SKM-1 (cell line): Measurements from ENCODE around the gene TCN2.
"Not testable (repeated sequence)": the region's sequence is repeated elsewhere in the genome, so short reads cannot be mapped to it uniquely, and the experiment has no call there.

Experiments
- DNase-seq: peaks from one replicate; lab custom pipeline; 2025; ENCODE audit not compliant: unreplicated experiment; lab: John Stamatoyannopoulos, UW

TCN2 gene

DNA sequence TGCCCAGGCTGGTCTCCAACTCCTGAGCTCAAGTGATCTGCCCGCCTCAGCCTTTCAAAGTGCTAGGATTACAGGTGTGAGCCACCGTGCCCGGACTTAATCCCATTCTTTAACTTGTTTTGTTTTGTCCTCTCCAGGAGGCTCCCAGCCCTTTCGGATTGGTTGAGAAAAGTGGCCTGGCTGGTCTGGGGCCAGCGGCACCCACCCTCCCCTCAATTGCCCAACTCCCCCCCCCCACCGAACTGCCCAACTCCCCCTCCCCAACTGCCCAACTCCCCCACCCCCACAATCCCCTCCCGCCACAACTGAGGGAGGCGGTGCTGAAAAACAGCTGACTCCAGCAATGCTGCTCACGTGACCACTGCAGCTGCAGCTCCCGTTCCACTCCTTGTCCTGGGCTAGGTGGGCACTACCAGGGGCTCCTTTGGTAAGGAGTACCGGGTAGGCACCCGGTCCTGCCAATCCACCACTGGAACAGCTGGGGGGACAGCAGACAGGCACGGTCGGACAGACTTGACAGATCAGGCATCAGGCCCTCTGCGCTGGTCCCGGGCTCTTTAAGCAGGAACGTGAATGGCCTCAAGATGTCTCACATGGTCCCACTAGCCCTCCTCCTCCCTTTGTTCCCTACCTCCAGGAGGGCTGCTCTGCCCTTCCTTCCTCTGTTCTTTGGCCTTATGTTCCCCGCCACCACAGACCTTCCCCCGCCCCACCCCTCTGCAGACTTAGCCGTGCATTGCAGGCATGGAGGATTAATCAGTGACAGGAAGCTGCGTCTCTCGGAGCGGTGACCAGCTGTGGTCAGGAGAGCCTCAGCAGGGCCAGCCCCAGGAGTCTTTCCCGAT, at the start of gene TCN2:
TSS of gene TCN2 (plus strand) at position 720 of the 845 bp plus-strand sequence. CDS start 158 bp downstream, outside the sequence.
- peak; percentile 70 for DNase-seq

DNA sequence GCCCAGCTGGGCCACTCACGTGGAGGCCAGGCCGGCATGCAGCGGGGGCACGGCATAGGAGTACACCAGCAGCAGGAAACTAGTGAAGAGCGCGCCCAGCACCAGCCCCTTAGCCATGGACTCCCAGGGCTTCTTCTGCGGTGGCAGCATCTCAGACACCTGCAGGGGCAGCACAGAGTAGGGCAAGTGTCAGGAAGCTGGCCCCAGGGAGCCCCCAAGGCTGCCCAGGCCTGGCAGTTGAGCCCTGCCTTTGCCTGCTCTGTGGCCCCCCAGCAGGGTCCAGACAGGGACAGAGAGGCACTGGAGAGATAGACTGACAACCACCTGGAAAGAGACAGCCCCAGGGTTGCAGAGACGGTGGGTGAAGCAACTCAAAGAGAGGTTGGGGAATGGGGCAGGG, 49.7 kb upstream of the TCN2 start:
- no peak for DNase-seq

DNA sequence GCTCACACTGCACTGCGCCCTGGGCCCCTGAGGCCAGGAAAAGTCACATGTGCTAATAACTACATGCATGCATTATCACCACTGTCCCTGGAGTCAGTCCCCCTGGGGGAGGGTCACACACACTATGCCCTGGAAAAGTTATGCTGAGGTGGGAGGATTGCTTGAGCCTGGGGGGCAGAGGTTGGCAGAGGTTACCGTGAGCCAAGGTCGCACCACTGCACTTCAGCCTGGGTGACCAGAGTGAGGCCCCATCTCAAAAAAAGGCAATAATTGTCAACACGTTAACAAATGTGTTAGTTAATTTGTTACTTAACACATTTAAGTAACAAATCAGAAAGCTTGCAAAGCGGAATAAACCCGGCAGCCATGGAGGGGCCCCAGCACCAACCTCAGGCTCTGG, 47.1 kb upstream of the TCN2 start:
- no peak for DNase-seq

DNA sequence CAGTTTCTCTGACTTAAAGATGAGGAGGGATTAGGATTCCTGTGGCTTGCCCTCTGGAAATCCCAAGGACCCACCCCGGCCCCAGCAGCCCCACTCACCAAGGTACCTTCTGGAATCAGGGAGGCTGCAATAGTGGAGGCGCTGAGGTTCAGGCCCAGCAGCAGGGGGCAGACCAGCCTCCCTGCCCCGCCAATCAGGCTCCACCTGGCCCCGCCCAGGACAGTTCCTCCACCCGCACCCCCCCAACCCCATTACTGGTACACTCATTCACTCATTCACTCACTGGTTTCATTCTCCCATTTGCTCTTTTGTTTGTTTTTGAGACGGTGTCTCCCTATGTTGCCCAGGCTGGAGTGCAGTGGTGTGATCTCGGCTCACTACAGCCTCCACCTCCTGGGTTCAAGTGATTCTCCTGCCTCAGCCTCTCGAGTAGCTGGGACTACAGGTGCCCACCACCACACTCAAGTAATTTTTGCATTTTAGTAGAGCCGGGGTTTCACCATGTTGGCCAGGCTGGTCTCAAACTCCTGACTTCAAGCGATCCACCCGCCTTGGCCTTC, 46.3 kb upstream of the TCN2 start:
- DNase-seq = not testable (repeated sequence)

DNA sequence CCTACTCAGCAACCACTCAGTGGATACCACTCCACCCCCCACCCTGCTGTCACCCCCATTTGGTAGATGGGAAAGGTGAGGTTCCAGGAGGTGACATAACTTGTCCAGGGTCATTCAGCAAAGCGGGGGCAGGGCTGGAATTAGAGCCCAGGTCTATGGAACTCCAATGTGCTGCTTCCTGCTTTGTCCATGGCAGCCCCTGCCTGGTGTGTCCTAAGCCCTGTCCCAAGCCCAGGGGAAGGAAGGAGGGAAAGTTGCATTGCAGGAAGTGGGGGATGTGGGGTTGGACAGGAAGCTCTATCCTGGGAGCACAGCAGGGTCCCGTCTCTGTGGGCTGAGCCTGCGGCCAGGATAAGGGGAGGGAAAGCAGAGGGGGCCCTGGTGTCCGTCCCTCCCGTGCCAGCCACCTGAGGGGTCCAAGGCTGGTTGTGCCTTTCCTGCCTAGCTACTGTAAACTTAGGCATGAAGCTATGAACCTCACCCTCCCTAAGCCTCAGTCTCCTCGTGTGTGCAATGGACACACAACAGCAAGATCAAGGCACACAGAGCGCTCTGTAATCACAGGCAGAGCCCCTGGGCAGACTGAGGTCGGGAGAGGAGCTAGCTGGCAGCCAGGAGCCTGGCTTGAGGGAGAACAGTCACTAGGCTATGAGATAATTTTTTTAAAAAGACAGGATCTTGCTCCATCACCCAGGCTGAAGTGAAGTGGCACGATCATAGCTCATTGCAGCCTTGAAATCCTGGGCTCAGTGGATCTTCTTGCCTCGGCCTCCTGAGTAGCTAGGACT, 45.4 kb upstream of the TCN2 start:
- no peak for DNase-seq

DNA sequence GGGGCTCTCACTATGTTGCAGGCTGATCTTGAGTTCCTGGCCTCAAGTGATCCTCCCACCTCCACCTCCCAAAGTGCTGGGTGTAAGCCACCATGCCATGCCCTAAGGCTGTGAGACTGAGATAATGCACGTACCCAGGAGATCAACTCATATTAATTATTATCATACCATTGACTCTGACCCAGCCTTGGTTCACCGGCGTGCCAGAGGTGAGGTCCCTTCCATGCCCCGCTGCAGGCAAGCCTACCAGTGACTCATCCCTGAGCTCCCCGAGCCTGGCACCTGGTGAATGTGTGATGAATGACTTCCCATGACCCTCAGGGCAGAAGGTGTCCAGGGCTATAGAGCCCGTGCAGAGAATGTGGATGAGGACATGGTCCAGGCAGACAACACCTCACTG, 44.6 kb upstream of the TCN2 start:
- DNase-seq = no peak

DNA sequence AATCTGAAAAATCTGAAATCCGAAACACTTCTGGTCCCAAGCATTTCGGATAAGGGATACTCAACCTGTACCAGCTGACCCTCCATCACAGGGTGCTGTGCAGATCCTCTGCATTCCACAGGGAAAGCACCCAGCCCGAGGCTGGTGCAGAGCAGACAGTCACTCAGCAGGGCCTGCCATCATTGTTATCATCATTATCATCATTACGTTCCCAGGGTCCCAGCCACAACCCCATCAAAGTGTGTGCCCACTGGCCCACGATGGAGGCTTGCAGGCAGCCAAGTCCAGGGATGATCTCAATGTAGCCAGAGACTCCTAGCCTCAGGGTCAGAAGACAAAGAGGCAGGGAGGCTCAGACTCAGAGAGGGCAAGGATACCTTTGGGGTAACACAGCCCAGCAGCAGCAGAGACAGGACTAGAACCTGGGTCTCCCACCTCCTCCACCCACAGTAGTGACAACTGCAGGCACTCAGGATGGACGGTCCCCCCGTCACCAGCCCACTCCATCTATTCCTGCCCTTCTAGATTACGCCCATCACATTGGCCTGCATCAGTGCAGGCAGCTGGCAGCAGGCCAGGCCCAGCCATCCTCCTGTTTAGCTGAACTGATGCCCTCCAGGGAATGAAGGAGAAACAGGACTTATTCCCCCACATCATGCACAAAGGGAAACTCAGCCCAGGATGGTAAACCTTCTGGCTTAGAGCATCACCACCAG, 42.8 kb upstream of the TCN2 start:
- DNase-seq = no peak

DNA sequence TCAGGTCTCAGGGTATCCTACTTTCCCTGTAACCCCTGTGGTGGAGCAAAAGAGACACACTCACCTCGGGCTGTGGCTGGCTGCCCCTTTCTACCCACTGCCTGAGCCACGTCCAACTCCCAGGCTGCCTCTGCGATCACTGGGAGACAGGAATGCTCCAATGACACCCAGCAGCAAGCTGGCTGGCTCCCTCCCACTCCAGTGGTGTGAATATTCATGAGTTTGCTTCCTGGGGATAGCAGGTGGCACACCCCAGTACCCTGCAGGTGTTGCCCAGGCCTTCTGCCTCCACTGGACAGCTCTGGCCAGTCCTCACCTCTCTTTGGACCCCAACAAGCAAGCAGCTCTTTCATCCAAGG, 42.2 kb upstream of the TCN2 start:
- no peak for DNase-seq

DNA sequence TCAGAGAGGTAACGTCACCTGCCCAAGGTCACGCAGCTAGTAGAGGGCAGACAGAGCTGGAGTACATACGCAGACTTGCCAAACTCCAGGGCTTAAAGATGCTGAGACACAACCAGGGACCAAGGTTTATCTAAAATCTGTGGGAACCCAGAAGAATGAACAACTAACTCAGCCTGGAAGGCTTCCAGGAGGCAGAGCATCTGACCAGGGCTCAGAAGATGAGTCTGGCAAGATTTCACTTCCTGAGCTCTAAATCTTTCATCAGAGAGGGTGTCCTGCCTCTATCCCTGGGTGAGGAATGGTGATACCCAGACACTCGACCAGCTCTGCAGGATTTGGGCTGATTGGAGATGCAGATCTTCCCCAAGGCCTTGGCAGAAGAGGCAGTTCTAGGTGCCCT, 41.6 kb upstream of the TCN2 start:
- no peak for DNase-seq

DNA sequence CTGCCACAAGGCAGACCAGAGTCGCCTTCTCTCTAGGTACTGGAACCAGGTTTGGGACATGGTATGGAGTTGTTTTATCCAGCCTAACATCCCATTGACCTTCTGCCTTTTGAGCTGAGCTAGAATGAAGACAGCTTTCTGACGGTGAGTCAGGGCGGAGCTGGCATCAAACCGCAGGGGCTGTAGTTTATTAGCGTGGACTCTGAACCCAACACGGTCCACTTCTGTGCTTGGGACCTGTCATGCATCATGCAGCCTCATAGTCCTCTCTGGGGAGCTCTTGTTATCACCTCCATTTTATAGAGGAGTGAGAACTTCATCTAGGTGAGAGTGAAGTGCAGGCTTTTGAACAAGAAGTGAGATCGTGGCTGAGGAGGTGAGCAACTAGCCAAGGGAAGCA, 40.8 kb upstream of the TCN2 start:
- no peak for DNase-seq

DNA sequence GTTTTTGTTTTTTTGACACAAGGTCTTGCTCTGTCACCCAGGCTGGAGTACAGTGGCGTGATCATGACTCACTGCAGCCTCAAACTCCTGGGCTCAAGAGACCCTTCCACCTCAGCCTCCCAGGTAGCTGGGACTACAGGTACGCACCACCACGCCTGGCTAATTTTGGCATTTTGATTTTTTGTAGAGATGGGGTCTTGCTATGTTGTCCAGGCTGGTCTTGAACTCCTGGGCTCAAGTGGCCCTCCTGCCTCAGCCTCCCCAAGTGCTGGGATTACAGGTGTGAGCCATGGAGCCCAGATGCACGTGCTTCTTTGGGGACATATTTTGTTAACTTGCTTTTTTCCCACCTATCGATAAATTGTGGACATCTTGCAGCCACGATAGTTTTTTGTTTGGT, 39.7 kb upstream of the TCN2 start:
- DNase-seq = not testable (repeated sequence)

DNA sequence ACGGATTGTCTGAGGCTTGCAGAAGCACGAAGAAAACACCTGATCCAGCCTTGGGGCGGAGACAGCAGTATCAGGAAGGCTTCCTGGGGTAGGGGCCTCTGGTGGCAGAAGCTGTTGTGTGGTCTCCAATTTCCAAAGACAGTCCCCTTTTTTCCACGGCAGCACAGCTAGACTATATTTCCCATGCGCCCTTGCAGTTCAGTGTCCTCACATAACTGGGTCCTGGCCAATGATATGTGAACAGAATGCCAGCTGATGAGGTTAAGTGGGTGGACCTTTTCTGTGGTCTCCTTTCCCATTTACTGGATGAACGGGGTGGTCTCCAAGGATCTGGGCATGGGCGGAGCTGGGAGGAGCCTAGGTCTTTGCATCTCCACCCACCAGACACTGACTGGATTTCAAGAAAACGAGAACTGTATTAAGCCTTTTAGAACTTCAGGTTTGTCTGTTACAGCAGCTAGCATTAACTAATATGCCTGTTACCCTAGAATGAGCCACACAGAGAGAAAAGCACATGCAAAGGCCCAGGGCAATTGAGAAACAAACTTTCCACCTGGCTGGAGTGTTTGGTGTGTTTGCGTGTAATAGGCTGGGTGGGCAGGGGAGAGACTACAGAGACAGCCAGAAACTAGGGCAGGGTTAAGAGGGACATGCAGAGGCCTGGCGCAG, 38.7 kb upstream of the TCN2 start:
- no peak for DNase-seq

DNA sequence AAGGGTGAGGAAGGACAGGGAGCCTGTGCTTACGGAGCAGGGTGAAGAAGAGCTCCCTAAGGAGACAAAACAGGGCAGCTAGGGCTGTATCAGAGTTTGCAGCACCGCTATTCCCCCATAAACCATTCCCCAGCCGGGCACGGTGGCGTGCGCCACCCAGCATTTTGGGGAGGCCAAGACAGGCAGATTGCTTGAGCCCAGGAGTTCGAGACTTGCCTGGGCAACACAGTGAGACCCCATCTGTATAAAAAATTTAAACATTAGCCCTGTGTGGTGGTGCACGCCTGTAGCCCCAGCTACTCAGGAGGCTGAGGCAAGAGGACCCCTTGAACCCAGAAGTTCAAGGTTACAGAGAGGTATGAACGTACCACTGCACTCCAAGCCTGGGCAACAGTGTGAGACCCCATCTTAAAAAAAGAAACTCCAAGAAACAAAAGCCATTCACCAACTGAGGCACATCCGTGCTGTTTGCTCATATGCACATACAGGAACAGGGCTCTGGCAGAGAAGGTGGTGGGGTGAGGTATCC, 37.2 kb upstream of the TCN2 start:
- no peak for DNase-seq

DNA sequence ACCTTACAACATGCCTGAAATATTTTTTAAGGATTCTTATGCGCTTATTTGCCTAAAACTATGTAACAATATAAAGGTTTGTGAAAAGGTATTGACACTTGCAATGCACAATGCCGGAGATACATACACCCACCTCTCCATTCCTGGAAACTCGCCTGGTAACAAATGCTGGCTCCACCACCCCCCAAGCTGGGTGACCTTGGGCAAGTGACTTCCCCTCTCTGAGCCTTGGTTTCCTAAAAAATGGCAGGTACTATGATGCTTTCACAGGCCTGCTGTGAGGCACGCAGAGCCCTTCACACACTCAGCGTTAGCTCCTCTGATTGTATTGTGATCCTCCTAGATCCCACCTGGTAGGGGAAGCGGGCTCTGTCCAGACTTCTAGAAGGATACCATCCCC, 34.8 kb upstream of the TCN2 start:
- no peak for DNase-seq

DNA sequence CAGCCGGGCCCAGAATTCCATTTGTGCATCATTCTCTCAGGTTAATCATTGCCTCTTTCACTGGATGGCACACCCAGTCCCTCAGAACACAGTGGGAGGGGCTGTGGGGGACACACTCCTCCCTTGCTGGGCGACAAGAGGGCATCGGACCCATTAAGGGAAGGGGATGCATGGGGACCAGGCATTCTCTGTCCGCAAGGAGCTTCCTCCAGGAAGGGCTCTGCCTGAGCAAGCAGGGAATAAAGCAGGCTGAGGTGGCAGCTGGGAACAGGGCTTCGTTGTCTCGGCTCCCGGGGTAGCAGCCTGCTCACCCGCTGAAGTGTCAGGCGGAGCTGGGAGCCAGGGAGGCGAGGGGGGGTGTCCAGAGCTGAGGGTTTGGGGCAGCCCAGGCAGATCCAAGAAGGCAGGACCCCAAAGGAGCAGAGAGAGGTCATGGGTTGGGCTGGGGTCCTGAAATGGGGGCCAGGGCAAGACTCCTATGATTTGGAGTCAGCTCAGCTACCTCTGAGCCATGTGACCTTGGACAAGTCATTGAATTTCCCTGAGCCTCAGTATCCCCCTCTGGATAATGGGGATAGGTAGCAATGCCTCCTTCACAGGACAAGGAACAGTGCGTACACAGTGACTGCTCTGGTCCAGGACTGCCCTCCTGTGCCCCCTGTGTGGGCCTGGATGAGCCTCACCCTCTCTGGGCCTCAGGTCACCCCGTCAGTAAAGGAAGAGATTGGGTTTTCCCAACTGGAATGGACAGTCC, 34.0 kb upstream of the TCN2 start:
- DNase-seq = no peak

DNA sequence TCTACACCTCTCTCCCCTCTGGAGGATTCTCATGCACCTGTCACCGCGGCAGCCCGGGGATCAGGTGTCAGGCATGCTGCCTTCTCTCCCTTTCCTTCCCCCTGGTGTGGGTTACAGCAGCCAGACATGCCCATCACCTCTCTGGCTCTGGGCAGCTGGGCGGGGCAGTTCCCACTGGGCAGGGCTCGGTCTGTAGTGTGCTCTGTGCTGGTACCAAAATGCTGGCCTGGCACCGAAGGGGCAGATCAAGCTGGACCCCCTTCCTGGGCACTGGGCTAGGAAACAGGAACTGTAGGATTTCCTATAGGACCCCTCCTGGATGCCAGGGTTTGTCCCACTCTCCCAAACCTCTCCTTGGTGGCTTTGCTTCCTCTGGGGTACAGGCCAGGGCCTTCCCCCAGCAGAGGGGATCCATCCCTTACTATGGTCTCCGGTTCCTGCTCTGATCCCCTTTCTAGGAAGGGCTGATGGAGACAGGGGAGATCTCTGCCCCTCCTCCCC, 33.3 kb upstream of the TCN2 start:
- DNase-seq = no peak

DNA sequence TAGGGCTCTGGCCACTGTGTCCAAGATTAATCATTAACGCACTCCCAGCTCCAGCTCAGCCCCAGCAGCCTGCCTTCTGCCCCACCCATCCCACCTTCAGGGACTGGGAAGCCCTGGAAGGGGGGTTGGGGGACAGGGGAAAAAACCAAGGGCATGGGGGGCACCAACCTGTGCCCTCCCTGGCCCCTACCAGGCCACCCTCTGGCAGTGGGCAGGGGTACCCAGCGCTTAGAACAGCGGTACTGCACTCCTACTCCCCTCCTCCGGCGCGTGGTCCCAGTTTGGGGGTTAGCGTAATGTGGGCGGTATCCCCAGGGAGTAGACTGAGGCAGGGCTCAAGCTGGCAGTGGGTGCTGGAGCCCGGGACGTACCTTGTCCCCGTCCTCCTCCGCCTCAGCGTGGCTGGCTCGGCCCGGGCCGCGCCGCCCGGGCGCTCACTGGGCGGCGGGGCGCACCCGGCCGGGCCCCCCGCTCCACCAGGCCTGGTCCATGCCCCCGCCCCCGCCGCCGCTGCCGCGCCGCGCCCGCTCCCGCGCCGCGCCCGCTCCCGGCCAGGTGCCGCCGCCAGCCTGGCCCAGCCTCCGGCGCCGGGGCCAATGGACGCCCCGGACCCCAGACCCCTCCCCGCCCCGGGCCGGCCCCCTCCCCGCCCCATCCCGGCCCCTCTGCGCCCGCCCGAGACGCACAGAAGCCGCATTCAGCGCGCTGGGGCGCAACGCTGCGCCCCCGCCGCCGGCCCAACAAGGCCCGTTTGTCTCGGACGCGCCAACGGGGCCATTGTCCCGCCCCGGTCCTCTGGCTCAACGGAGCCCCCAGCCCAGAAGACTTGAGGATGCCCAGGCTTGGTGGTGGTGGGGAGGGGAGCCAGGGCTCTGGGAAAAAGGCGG, 32.6 kb upstream of the TCN2 start, which contains the start of gene GAL3ST1:
TSS of gene GAL3ST1 (minus strand) at position 571 of the 887 bp plus-strand sequence. CDS start 17,273 bp downstream, outside the sequence.
- no peak for DNase-seq

DNA sequence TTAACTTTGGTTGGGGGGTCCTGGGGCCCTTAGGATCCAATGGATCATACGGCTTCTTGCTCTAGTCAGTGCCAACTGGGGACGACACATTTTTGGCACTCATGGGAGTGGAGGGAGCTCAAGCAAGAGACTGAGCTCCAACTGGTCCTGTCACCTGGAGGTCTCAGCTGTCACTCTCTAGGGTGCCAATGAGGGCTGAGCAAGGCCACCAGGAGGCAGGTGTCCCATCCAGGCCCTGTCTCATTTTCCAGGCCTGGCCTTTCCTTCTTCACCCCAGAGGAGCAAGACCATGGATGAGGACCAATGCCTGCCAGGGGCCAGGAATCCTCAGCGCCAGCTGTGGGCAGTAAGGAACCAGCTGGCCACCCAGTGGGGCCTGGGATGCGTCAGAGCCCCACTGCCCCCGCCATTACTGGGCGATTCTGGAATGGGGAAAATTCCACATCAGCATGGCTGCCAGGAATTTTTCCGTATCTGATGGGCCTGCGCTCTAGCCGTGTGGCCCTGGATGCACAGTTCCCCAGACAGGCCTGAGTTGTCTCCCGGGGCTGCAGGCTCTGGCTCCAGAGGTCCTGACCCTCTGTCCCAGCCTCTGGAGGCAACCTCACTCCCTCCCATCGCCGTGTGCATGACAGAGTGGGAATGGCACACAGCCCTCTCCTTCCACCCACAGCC, 31.8 kb upstream of the TCN2 start:
- no peak for DNase-seq
